Body of pancreas (tissue), 4 donors: ENCODE measurements around the gene SMG9.

Experiments
- CTCF ChIP-seq, 7 experiments: fragments of 450-650 bp in 4 of 7; fragments of 200-600 bp in 3 of 7; sonication (generic) in 3 of 7; IDR thresholded peaks; one replicate each; pipeline ENCODE4 v1.5.1; 2016 to 2019; ENCODE audit warnings: antibody characterized with exemption in 7 of 7
- POLR2A ChIP-seq, 3 donors: fragments of 450-650 bp; IDR thresholded peaks; one replicate each; pipeline ENCODE4 v1.6.1; 2016; ENCODE audit warnings: antibody characterized with exemption in 3 of 3, mild to moderate bottlenecking in 2 of 3

DNA sequence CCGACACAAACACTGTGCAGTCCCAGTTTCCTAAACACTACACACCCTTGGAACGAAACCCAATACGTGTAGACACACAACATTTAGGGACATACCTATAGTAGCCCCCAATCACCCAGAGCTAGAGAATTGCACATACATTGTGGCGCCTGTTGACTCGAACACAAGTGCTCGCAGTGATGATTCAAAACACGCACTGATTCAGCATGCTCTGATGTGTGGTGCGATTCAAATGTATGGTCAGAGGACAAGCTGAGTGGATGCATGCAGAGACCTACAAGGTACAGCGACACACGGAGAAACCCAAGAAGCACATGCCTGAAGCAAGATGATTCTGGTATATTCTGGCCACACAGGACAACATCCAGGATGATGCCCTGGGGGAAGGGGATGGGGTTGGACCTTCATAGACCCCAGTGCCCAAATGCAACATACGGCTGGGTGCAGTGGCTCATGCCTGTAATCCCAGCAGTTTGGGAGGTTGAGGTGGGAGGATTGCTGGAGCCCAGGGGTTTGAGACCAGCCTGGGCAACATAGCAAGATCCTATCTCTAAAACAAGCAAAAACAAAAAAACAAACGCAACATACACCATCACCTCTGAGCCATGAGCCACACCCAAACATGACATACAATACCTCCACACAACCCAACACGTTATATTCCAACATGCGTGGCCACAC is 27.0 kb upstream of the SMG9 start:
- TF ChIP-seq CTCF (IDR thresholded peaks at IDR 0.05) (no peak), POLR2A (IDR thresholded peaks at IDR 0.05) (no peak)
